HG03139 (cell line): ENCODE results near the gene SLC11A2.
"Not testable (repeated sequence)": the region's sequence is repeated elsewhere in the genome, so short reads cannot be mapped to it uniquely, and the experiment has no call there.

Experiments
- ATAC-seq: cut with Tn5 transposase; IDR thresholded peaks from one replicate; pipeline ENCODE4 v1.9.1; 2021; ENCODE audit not compliant: unreplicated experiment

SLC11A2 gene

DNA sequence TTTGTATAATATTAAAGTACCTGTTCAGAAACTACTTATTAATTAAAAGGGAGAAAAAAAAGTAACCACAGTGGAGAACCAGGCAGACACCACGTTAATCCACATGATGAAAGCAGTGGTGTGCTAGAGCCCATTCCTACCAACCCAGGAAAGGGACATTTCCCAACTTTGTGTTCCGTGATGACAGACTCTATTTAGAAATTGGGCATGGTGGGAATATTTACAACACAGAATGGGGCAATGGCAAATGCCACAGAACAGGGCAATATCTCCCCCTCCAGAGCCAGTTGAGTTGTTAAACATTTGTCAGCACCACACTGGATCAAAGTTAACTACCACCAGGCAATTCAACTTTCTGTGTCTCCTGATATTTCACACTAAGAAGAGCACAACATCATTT lies 75.1 kb downstream of the SLC11A2 start:
- ATAC-seq = no peak

DNA sequence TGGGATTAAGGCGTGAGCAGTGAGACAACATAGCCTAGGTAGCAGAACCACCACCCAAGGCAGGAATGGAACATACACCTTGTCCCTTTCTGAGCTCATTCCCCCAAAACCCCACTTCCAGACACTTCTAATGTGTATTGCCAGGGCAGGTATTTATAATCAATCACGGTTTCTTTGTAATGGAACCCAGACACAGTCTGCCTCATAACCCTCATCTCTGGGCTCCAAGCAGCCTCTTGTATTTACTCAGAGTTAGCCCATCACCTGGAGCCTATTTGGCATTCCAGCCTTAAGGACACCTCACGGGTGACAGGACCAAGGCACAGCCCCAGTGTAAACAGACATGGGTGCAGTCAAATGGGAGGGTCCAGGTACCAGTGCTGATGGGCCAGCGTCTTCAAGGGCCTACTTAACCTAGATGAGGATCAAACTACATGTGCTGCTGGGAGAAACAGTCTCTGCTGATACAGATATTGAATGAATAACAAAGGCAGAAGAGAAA lies 76.3 kb downstream of the SLC11A2 start:
- no peak for ATAC-seq

DNA sequence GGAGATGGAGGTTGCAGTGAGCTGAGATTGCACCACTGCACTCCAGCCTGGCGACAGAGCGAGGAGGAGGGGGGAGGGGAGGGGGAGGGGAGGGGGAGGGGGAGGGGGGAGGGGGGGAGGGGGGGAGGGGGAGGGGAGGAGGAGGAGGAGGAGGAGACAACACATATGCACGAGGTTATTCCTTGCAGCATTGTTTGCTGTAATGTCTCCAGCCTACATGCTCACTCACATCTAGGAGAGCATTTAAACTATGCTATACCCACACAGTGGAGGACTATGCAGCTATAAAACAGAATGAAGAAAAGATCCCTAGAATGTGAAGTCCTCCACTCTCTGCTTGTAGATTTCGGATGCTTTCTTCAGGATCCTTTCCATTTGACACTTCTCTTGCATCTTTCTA lies 77.4 kb downstream of the SLC11A2 start:
- no peak for ATAC-seq

DNA sequence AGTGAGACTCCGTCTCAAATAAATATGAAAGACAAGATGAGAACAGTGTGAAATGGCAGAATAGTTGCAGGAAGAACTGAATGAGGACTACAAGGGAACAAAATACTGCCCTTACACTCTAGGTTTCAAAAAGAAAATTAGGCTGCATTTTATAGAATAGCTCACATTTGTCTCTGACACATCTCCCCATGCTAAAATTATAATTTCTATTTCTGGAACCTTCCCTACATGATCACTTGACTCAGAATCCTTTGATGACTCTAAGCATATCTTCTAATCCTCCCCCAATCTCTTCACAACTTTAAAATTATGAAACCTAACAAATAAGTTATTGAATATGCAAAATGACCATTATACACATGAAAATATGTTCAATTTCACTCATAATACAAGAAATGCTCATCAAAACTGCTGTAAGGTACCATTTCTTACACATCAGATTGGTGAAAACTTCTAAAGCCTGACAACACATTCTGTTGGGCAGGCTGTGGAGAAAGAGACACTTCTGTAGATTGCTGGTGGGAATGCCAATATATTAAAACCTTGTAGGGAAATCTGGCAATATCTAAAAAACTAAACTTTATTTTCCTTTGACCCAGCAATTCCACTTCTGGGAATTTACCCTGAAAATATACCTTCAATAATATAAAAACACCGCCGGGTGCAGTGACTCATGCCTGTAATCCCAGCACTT lies 78.1 kb downstream of the SLC11A2 start:
- ATAC-seq = no peak

DNA sequence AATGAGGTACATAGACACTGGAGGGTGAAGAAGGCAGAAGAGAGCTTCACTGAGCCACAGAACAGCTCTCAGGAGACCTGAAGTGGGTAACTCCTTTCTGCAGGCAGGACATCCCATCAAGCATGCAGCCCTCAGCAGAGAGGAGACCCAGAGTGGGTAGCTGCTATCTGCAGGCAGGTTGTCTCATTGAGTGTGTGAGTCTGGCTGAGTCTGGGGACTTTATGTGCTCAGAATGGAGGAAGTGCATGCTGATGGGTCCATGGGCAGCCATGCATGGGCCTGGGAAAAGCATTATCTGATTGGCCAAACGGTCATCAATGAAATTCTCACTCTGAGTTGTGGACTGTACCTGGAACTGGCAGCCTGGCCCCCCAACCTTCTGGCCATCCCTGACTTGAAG lies 88.5 kb downstream of the SLC11A2 start:
- ATAC-seq = no peak

DNA sequence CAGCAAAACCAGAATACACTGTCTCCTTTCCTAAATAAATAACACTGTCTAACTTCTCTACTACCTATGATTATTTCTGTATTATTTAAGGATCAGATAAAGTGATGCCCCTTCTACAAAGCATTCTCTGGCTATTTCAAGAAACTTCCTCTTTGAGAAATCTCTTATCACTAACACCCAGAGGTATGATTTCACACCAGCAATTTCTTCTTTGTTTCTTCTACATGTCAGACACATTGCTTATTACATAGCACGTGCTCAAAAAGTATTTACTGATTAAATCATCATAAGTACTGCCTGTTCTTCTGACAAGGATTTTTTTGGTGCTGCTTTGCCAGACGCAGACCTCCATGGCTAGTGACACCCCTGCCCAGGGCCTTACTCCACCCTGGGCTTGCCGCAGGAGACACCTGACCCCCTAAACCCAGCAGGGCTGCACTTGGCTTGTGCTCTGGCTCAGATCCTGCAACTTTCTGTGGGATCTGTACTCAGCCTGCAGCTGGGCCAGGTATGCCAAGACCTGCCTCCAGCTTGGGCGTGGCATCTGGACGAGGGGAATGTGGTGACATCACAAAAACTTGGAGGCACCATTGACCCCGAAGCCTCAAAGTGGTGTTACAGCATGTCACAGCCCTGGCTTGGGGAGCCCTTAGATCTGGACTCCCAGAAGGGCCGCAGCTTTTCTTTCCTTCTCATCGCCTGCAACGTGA lies 89.2 kb downstream of the SLC11A2 start:
- ATAC-seq = no peak

DNA sequence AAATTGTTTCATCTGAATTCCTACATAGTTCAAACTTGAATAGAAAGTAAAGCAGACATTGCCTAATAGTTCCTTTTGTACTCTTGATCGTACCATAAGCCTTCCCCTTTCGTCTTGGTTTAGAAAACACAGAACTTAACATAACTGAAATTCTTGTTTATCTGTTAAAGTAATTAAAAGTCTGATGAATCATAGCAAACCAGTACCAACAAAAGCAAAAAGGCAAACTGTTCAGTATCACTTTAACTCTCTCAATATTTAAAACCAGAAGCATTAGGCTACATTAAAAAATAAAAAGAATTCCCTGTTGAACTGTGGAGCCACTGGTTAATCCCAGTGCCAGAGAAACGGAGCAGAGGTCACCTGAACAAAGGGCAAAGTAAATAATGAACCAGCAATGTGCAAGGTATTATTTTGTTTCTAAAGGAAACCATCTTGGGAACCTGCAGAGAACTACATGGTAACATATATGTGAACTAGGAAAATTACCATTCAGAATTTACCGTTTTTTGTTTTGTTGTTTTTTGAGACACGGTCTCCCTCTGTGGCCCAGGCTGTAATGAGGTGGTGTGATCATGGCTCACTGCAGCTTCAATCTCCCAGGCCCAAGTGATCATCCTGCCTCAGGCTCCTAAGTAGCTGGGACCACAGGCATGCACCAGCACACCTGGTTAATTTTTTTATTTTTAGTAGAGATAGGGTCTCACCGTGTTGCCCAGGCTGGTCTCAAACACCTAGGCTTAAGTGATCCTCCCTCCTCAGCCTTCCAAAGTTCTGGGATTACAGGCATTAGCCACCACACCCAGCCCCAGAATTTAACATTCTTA lies 91.0 kb downstream of the SLC11A2 start:
- ATAC-seq = no peak

DNA sequence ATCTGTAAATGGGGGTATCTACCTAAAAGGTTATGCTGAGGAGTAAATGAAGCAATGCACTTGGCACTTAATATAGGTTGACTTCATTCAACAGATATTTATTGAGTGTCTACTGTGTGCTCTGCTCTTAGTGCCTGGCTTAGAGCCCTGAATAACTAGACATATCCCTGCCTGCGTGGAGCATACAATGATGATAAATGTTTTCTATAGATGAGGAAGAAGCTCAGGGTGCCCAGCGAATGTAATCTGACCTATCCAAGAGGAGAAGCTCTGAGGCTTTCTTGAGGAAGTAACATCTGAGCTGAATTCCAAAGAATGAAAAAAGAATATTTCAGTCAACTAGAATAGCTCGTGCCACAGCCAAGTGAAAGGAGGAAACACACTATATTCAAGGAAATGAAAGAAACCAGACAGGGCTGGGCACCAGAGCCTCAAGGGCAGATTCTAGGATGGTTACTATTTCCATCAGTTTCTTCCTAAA lies 91.8 kb downstream of the SLC11A2 start:
- ATAC-seq = no peak

DNA sequence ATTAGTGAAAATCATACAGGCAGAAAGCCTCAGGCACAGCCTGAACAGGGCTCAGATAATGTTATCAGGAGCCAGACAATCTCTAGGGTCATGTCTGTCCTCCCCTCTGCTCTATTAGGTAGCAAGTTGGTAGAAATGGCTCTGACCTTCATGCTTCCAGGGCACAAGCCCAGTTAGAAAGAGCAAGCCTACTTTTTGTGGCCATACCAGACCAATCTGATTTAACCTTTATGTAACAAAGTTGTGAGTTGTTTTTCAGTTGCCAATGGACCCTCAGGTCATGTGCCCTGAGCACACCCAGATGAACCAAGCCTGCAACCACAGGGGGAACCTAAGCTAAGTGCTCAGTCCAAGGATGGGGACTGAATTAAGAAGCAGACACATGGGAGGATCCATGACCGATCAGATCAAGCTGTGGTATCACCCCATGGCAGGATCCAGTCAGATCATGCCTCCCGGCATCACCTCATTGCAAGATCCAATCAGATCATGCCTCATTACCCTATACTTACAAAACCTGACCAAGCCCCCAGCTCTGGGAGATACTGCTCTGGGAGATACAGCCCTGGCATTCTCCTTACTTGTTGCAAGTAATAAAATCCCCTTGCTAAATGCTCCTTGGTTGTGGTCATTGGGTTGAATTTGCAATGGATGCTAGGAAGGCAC lies 92.6 kb downstream of the SLC11A2 start:
- ATAC-seq = no peak

DNA sequence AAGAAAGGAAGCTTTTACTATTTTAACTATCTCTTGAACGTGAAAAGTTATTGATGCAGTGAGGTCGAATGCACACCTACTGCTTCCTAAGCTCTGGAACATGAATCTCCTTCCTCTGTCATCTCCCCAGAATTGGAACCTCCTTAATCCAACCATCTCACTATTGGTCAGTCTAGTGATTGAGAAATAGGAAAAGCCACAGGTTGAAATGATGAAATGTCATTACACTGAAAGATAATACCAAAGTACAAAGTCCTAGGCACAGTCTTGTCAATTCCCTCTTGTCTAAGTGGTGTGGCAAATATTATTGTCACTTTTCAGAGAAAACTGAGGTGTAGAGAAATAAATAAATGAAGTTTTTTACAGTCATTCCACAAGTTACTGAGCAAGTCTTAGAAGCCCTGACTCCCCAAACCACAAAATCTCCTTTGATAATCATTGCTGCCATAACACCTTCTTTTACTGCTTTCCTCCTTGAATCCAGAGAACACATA lies 93.3 kb downstream of the SLC11A2 start:
- no peak for ATAC-seq

DNA sequence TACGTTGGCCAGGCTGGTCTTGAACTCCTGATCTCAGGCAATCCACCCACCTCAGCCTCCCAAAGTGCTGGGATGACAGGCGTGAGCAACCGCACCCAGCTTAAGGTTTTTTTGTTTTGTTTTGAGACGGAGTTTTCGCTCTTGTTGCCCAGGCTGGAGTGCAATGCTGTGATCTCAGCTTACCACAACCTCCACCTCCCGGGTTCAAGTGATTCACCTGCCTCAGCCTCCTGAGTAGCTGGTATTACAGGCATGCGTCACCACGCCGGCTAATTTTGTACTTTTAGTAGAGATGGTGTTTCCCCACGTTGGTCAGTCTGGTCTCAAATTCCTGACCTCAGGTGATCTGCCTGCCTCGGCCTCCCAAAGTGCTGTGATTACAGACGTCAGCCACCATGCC lies 95.7 kb downstream of the SLC11A2 start:
- ATAC-seq = not testable (repeated sequence)

DNA sequence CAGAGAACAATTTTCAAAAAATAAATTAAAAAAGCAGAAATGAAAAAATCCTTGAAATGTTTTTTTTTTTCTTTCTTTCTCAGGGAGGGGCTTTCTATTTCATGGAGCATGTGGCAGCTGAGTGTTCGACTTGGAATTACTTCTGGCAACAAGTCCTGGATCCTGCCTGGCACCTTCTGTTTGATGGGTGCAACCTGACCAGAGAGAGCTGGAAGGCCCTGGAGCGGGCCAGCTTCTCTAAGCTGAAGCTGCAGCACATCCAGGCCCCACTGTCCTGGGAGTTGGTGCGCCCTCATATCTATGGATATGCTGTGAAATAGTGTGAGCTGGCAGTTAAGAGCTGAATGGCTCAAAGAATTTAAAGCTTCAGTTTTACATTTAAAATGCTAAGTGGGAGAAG lies 96.4 kb downstream of the SLC11A2 start:
- ATAC-seq = no peak
